B cell (primary cell): ENCODE data around the gene ANKRD33B. TPM values are rescaled to one million over a fixed set of nuclear protein-coding genes. Genes with fewer than 3 reads are reported as not detected.

Experiments
- ATAC-seq: fragments of 200-7000 bp; cut with Tn5 transposase; one replicate; pipeline ENCODE4 v1.10.0; 2021; ENCODE audit warnings: low read depth, mild to moderate bottlenecking, moderate number of reproducible peaks, moderate library complexity
- CTCF ChIA-PET: fragments of 350-600 bp; sonication (Branson Sonifier 250); formaldehyde crosslinking; loops from one replicate; lab custom pipeline; 2021; ENCODE audit warnings: antibody characterized with exemption, inconsistent platforms; lab: Charles Lee
- POLR2A ChIA-PET: fragments of 350-600 bp; sonication (Branson Sonifier 250); formaldehyde crosslinking; loops from one replicate; lab custom pipeline; 2021; ENCODE audit warnings: antibody characterized with exemption; lab: Charles Lee
- DNase-seq: peaks from one replicate; pipeline ENCODE4 v3.0.0; 2013
- H2AFZ ChIP-seq: 2 replicates; pipeline ENCODE4 v1.6.1; 2012; ENCODE audit warnings: mild to moderate bottlenecking, low read depth, low read length; ENCODE audit not compliant: insufficient read depth, poor library complexity, severe bottlenecking
- H3K27ac ChIP-seq, 2 donors: 1 replicate in 1 of 2; 2 replicates in 1 of 2; pipeline ENCODE4 v1.5.1; 2012 to 2013; ENCODE audit warnings: low read length in 2 of 2, mild to moderate bottlenecking in 2 of 2, moderate library complexity in 1 of 2
- H3K27me3 ChIP-seq, 4 experiments: fragments of 200-600 bp in 1 of 4; sonication (generic) in 1 of 4; replicated peaks in 1 of 4; 1 replicate in 2 of 4; 2 replicates in 2 of 4; pipeline versions ENCODE4 v1.6.1 to v1.7.0; 2013 to 2016; ENCODE audit warnings: low read length in 3 of 4, mild to moderate bottlenecking in 2 of 4, mixed read lengths in 1 of 4, moderate library complexity in 1 of 4; ENCODE audit not compliant: insufficient read depth in 4 of 4, control insufficient read depth in 3 of 4; ENCODE audit errors: control extremely low read depth in 1 of 4
- H3K36me3 ChIP-seq, 2 experiments: replicated peaks in 1 of 2; 1 replicate in 1 of 2; 2 replicates in 1 of 2; pipeline versions ENCODE4 v1.6.1 to v1.7.1; 2013; ENCODE audit warnings: low read length in 1 of 2; ENCODE audit not compliant: insufficient read depth in 2 of 2, control insufficient read depth in 1 of 2; ENCODE audit errors: control extremely low read depth in 1 of 2, extremely low read depth in 1 of 2
- H3K4me1 ChIP-seq, 2 donors: fragments of 200-600 bp in 1 of 2; sonication (generic) in 1 of 2; 1 replicate in 1 of 2; 2 replicates in 1 of 2; pipeline versions ENCODE4 v1.5.1 to v1.6.1; 2013 to 2017; ENCODE audit warnings: low read length in 2 of 2; ENCODE audit not compliant: control insufficient read depth in 2 of 2, insufficient read depth in 2 of 2
- H3K4me2 ChIP-seq: replicated peaks from 2 replicates; pipeline ENCODE3; 2012; ENCODE audit warnings: mild to moderate bottlenecking, low read depth, low read length; ENCODE audit not compliant: poor library complexity, severe bottlenecking
- H3K4me3 ChIP-seq, 5 experiments: fragments of 200-600 bp in 1 of 5; sonication (generic) in 1 of 5; 1 replicate in 3 of 5; 2 replicates in 2 of 5; pipeline versions ENCODE4 v1.5.1 to v1.7.0; 2011 to 2016; ENCODE audit warnings: low read length in 4 of 5, mild to moderate bottlenecking in 4 of 5, low read depth in 2 of 5, control low read depth in 1 of 5, moderate library complexity in 1 of 5; ENCODE audit not compliant: insufficient read depth in 1 of 5; ENCODE audit errors: control extremely low read depth in 1 of 5, extremely low read depth in 1 of 5
- H3K79me2 ChIP-seq: fragments of 200-600 bp; sonication (generic); one replicate; pipeline ENCODE4 v1.6.0; 2016; ENCODE audit warnings: low read length; ENCODE audit not compliant: control insufficient read depth, insufficient read depth
- H3K9ac ChIP-seq: fragments of 200-600 bp; sonication (generic); 2 replicates; pipeline ENCODE4 v1.6.1; 2017; ENCODE audit warnings: mild to moderate bottlenecking, low read length, moderate library complexity
- H3K9me3 ChIP-seq, 3 donors: one replicate each; pipeline versions ENCODE4 v1.6.1 to v1.7.1; 2013; ENCODE audit warnings: low read length in 2 of 3; ENCODE audit not compliant: control insufficient read depth in 2 of 3, insufficient read depth in 1 of 3; ENCODE audit errors: control extremely low read depth in 1 of 3
- H4K20me1 ChIP-seq: 2 replicates; pipeline ENCODE4 v1.6.0; 2012; ENCODE audit warnings: mild to moderate bottlenecking, low read length; ENCODE audit not compliant: insufficient read depth, control insufficient read depth, poor library complexity, severe bottlenecking
- H3K27ac Mint-ChIP-seq: one replicate; pipeline ENCODE4 v1.8.0; 2021; ENCODE audit warnings: mixed read lengths
- H3K27me3 Mint-ChIP-seq: one replicate; pipeline ENCODE4 v1.8.0; 2021; ENCODE audit warnings: mixed read lengths
- H3K4me1 Mint-ChIP-seq: one replicate; pipeline ENCODE4 v1.8.0; 2021; ENCODE audit warnings: mixed read lengths
- H3K4me3 Mint-ChIP-seq: one replicate; pipeline ENCODE4 v1.8.0; 2021; ENCODE audit warnings: mixed read lengths
- H3K9me3 Mint-ChIP-seq: one replicate; pipeline ENCODE4 v1.8.0; 2022; ENCODE audit warnings: mixed read lengths; ENCODE audit not compliant: insufficient read depth
- CTCF ChIP-seq: fragments of 200-600 bp; IDR thresholded peaks from one replicate; pipeline ENCODE4 v1.8.0; 2022; ENCODE audit warnings: antibody characterized with exemption, mild to moderate bottlenecking
- EZH2 ChIP-seq: IDR thresholded peaks from 2 replicates; pipeline ENCODE4 v1.6.1; 2012; ENCODE audit warnings: borderline replicate concordance, low read depth, mild to moderate bottlenecking, moderate library complexity, low read length; ENCODE audit not compliant: insufficient read depth, poor library complexity, severe bottlenecking
- WGBS: methylation state at CpG from one replicate; pipeline ENCODE4 v1.1.5; 2013; ENCODE audit warnings: missing lambda C conversion rate; ENCODE audit not compliant: insufficient coverage; 5-methylcytosine and 5-hydroxymethylcytosine counted together
- intact Hi-C: fragments of 100-400 bp; cut with micrococcal nuclease; formaldehyde crosslinking; loops from one replicate; pipeline ENCODE4 v1.10.0; 2022
- polyA plus RNA-seq: library from polyadenylated mRNA; depleted of rRNA; stranded (reverse); fragments of >200 nt; gene quantifications from 2 replicates; pipeline ENCODE4 v1.2.3, GENCODE V29; 2012
- total RNA-seq, 2 donors: library from RNA; stranded (reverse); fragments of 120-200 nt in 1 of 2; gene quantifications; 1 replicate in 1 of 2; 2 replicates in 1 of 2; pipeline versions ENCODE4 v1.2.3 to v1.2.4, GENCODE V29; 2013 to 2022

Gene ANKRD33B
- total and polyA plus RNA-seq, 2 donors (not counting 1 experiment from before 2014, with no cell fraction given) = 2.9 to 23.4 TPM

DNA sequence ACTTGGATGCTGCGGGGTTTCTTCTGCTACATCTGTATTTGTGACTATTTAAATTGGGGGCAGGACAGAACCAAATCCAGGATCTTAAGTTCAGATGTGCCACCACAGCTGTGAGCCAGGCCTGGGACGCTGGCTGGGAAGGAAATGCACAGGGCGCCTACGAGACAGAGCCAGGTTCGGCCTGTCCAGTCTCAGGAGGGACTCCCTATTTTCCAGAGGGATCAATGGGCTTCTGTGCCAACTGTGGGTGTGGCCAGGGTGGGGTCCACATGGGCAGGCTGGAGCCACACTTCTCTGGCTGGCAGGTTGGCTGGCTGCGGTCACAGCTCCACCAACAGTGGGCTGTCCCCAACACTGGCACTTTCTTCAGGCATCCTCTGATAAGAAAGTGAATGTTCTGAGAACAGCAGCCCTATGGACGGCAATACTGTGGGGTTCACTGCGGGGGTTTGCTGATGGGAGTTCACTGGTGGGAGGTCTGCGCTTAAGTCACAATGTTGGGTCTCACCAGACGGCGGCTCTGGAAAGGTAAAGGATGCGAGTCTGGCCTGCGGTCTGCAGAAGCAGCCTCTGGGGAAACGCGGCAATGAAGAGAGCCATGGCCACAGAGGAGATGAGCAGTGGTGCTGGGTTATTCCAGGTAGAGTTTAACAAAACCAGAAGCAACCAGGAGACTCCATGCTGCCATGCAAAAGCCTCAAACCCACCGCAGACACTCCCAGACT, 119.1 kb downstream of the ANKRD33B start:
- H3K27me3 Mint-ChIP-seq = no peaks in the 10 kb centered on the region
- DNase-seq = no peak
- H3K27me3 ChIP-seq = no peaks in the 10 kb centered on the region
- H3K27ac ChIP-seq = no peak overlapping the region
- peaks cover 2% of the 10 kb centered on the region for H3K9me3 Mint-ChIP-seq
- no peak overlapping the region for H3K27ac Mint-ChIP-seq
- peaks cover 6% of the 10 kb centered on the region for H4K20me1 ChIP-seq
- ATAC-seq = no peak
- WGBS = over 99% methylated on average over 15 of the region's 16 CpGs
- POLR2A ChIA-PET = no interaction called here
- TF ChIP-seq EZH2 = no peak
- H3K4me2 ChIP-seq = no peak overlapping the region
- CTCF ChIA-PET = no interaction called here
- H3K36me3 ChIP-seq = peaks cover 2 to 55% of the 10 kb centered on the region in 2 experiments
- no peak overlapping the region for H3K9ac ChIP-seq
- no peaks in the 10 kb centered on the region for H3K79me2 ChIP-seq
- H2AFZ ChIP-seq = no peak overlapping the region
- intact Hi-C loops = no loop called here
- H3K4me1 Mint-ChIP-seq = peaks cover 14% of the 10 kb centered on the region
- H3K9me3 ChIP-seq = no peaks in the 10 kb centered on the region
- H3K4me1 ChIP-seq = peaks cover 0 to 5% of the 10 kb centered on the region in 2 donors
- H3K4me3 ChIP-seq = no peak overlapping the region
- H3K4me3 Mint-ChIP-seq = no peak overlapping the region

GRCh38 chr5:10684303-10685086, 120.6 kb downstream of the ANKRD33B start:
- TF ChIP-seq CTCF = no peak
- no peak for TF ChIP-seq EZH2
- H3K4me1 ChIP-seq = peaks cover 0 to 5% of the 10 kb centered on the region in 2 donors
- no peaks in the 10 kb centered on the region for H3K27me3 Mint-ChIP-seq
- ChIA-PET POLR2A (no interaction called here), CTCF (interaction anchor here (1.0 to 1.5 kb wide), 3 partner anchors 9 to 232 kb away, joined by 3 to 6 read pairs (median 4); no protein-coding TSS in a partner anchor)
- H3K27ac Mint-ChIP-seq = no peak overlapping the region
- no peak overlapping the region for H3K27ac ChIP-seq
- 100% methylated on average over 3 of the region's 11 CpGs for WGBS
- H3K4me3 ChIP-seq = no peak overlapping the region
- peaks cover 14% of the 10 kb centered on the region for H3K4me1 Mint-ChIP-seq
- ATAC-seq = peak; percentile 10
- H3K9me3 ChIP-seq = no peaks in the 10 kb centered on the region
- no peaks in the 10 kb centered on the region for H3K27me3 ChIP-seq
- peaks cover 2 to 41% of the 10 kb centered on the region in 2 experiments for H3K36me3 ChIP-seq
- H4K20me1 ChIP-seq = peaks cover 6% of the 10 kb centered on the region
- H3K9me3 Mint-ChIP-seq = peaks cover 2% of the 10 kb centered on the region
- no peak overlapping the region for H3K9ac ChIP-seq
- no peak for DNase-seq
- H3K79me2 ChIP-seq = no peaks in the 10 kb centered on the region
- H2AFZ ChIP-seq = no peak overlapping the region
- intact Hi-C loops = no loop called here
- peak overlapping the region; percentile 39 for H3K4me3 Mint-ChIP-seq
- no peak overlapping the region for H3K4me2 ChIP-seq
